ENCODE results near the gene TMEM164. TPM values are rescaled to one million over a fixed set of nuclear protein-coding genes. Genes with fewer than 3 reads are reported as not detected.

Gene TMEM164
- total and polyA plus RNA-seq, 7 donors = 14.5 to 42.4 (median 31.7) TPM

GRCh38 chrX:110215411-110215810 is 212.5 kb downstream of the TMEM164 start:
- intact Hi-C loops (cut with DNase I) = no loop called here
- WGBS, 3 donors = 81 to 100% (median 97%) methylated on average over 1 of the region's 1 CpG
- no peak for ATAC-seq

GRCh38 chrX:110216027-110216426 is 213.1 kb downstream of the TMEM164 start:
- ATAC-seq (no peak), DNase-seq (no peak)
- no peak overlapping the region for H3K4me3 ChIP-seq
- intact Hi-C loops (cut with DNase I) = no loop called here
- 65 to 94% (median 92%) methylated on average over 4 of the region's 4 CpGs for WGBS, 3 donors
- H3K36me3 ChIP-seq (ENCODE audit: insufficient read depth in 1 of 2, low read depth in 1 of 2) = no peaks in the 10 kb centered on the region
- TF ChIP-seq CTCF (IDR thresholded peaks at IDR 0.05) = no peak
- no peak overlapping the region for H3K27ac ChIP-seq
- no peaks in the 10 kb centered on the region for H3K9me3 ChIP-seq
- no peaks in the 10 kb centered on the region for H3K4me1 ChIP-seq
- peaks cover 0 to 5% (median 0%) of the 10 kb centered on the region in 3 donors for H3K27me3 ChIP-seq (ENCODE audit: insufficient read depth in 3 of 3, low read length in 2 of 3)

More at GRCh38 chrX:110215411-110215810, 212.5 kb downstream of the TMEM164 start:
- no peak for TF ChIP-seq CTCF (IDR thresholded peaks at IDR 0.05)
- H3K27me3 ChIP-seq (ENCODE audit: insufficient read depth in 3 of 3, low read length in 2 of 3) = peaks cover 0 to 5% (median 0%) of the 10 kb centered on the region in 3 donors
- no peaks in the 10 kb centered on the region for H3K9me3 ChIP-seq
- H3K4me1 ChIP-seq = no peaks in the 10 kb centered on the region
- no peak for DNase-seq
- H3K27ac ChIP-seq = no peak overlapping the region
- H3K36me3 ChIP-seq (ENCODE audit: insufficient read depth in 1 of 2, low read depth in 1 of 2) = no peaks in the 10 kb centered on the region
- no peak overlapping the region for H3K4me3 ChIP-seq

- ATAC-seq = no peak
- 69 to 98% (median 94%) methylated on average over 2 of the region's 2 CpGs for WGBS, 3 donors
Observed at GRCh38 chrX:110218591-110218990, 215.7 kb downstream of the TMEM164 start.

GRCh38 chrX:110219920-110220319 is 217.0 kb downstream of the TMEM164 start:
- no peak for TF ChIP-seq CTCF (IDR thresholded peaks at IDR 0.05)
- intact Hi-C loops (cut with DNase I) = no loop called here
- DNase-seq (no peak), ATAC-seq (no peak)
- 53 to 100% (median 80%) methylated on average over 1 of the region's 1 CpG for WGBS, 3 donors
- Histone ChIP-seq H3K27ac (no peak overlapping the region), H3K4me1 (no peaks in the 10 kb centered on the region), H3K4me3 (no peak overlapping the region), H3K27me3 (ENCODE audit: insufficient read depth in 3 of 3, low read length in 2 of 3) (no peaks in the 10 kb centered on the region), H3K9me3 (no peaks in the 10 kb centered on the region), H3K36me3 (ENCODE audit: insufficient read depth in 1 of 2, low read depth in 1 of 2) (no peaks in the 10 kb centered on the region)

More at GRCh38 chrX:110218591-110218990, 215.7 kb downstream of the TMEM164 start:
- no peak for TF ChIP-seq CTCF (IDR thresholded peaks at IDR 0.05)
- no peaks in the 10 kb centered on the region for H3K36me3 ChIP-seq (ENCODE audit: insufficient read depth in 1 of 2, low read depth in 1 of 2)
- intact Hi-C loops (cut with DNase I) = no loop called here
- H3K4me1 ChIP-seq = no peaks in the 10 kb centered on the region
- H3K27ac ChIP-seq = no peak overlapping the region
- no peaks in the 10 kb centered on the region for H3K9me3 ChIP-seq
- no peak overlapping the region for H3K4me3 ChIP-seq
- no peaks in the 10 kb centered on the region for H3K27me3 ChIP-seq (ENCODE audit: insufficient read depth in 3 of 3, low read length in 2 of 3)
- no peak for DNase-seq
